Dendritic cell treated with granulocyte-macrophage colony-stimulating factor and Interleukin-4, amounts not matched to agents 40 ng/mL and 50 ng/mL, for 4 days (primary cell): ENCODE data around the gene HOPX.

Experiments used
- H3K27ac Mint-ChIP-seq: one replicate; pipeline ENCODE4 v1.8.0; 2022; ENCODE audit warnings: mild to moderate bottlenecking, mixed read lengths
- H3K27me3 Mint-ChIP-seq: one replicate; pipeline ENCODE4 v1.8.0; 2022; ENCODE audit warnings: mild to moderate bottlenecking, mixed read lengths
- H3K36me3 Mint-ChIP-seq: one replicate; pipeline ENCODE4 v1.8.0; 2022; ENCODE audit warnings: low read depth, mixed read lengths
- H3K4me1 Mint-ChIP-seq: one replicate; pipeline ENCODE4 v1.8.0; 2022; ENCODE audit warnings: low read depth, mixed read lengths
- H3K4me3 Mint-ChIP-seq: one replicate; pipeline ENCODE4 v1.8.0; 2022; ENCODE audit warnings: mild to moderate bottlenecking, moderate library complexity, mixed read lengths
- H3K9me3 Mint-ChIP-seq: one replicate; pipeline ENCODE4 v1.8.0; 2022; ENCODE audit warnings: mixed read lengths
- intact Hi-C: fragments of 100-400 bp; cut with micrococcal nuclease; formaldehyde crosslinking; loops from one replicate; pipeline ENCODE4 v1.15.0; 2022

HOPX gene

GRCh38 chr4:56655627-56656345 lies 25.3 kb downstream of the HOPX start:
- peaks cover 29% of the 10 kb centered on the region for H3K4me1 Mint-ChIP-seq

GRCh38 chr4:56655209-56655626 lies 25.9 kb downstream of the HOPX start:
- Mint-ChIP-seq H3K9me3 (no peaks in the 10 kb centered on the region), H3K27ac (no peak overlapping the region), H3K4me1 (peaks cover 30% of the 10 kb centered on the region), H3K36me3 (no peaks in the 10 kb centered on the region), H3K4me3 (peak overlapping the region; percentile 82), H3K27me3 (peaks cover 50% of the 10 kb centered on the region)
- intact Hi-C loops = loop anchor here (10.0 kb wide), 2 partner anchors 110 to 150 kb away; no protein-coding TSS in a partner anchor

More at GRCh38 chr4:56655627-56656345, 25.3 kb downstream of the HOPX start:
- H3K9me3 Mint-ChIP-seq = no peaks in the 10 kb centered on the region
- intact Hi-C loops = loop anchor here (10.0 kb wide), 2 partner anchors 109 to 149 kb away; no protein-coding TSS in a partner anchor
- peak overlapping the region; percentile 82 for H3K4me3 Mint-ChIP-seq
- peaks cover 50% of the 10 kb centered on the region for H3K27me3 Mint-ChIP-seq
- no peak overlapping the region for H3K27ac Mint-ChIP-seq
- H3K36me3 Mint-ChIP-seq = no peaks in the 10 kb centered on the region

- Mint-ChIP-seq H3K9me3 (no peaks in the 10 kb centered on the region), H3K4me3 (no peak overlapping the region), H3K4me1 (peaks cover 38% of the 10 kb centered on the region), H3K27me3 (peaks cover 49% of the 10 kb centered on the region), H3K36me3 (no peaks in the 10 kb centered on the region), H3K27ac (no peak overlapping the region)
- intact Hi-C loops = loop anchor here (10.0 kb wide), 2 partner anchors 111 to 151 kb away; no protein-coding TSS in a partner anchor
Measured at GRCh38 chr4:56654238-56654632, 26.9 kb downstream of the HOPX start.

- Mint-ChIP-seq H3K4me3 (no peak overlapping the region), H3K27ac (no peak overlapping the region)
Measured at GRCh38 chr4:56653461-56654237, 27.4 kb downstream of the HOPX start.

GRCh38 chr4:56652196-56652595 lies 28.9 kb downstream of the HOPX start:
- Mint-ChIP-seq H3K4me3 (no peak overlapping the region), H3K9me3 (no peaks in the 10 kb centered on the region), H3K27ac (no peak overlapping the region), H3K27me3 (peaks cover 29% of the 10 kb centered on the region), H3K36me3 (no peaks in the 10 kb centered on the region), H3K4me1 (peaks cover 49% of the 10 kb centered on the region)
- intact Hi-C loops = loop anchor here (10.0 kb wide), 2 partner anchors 113 to 153 kb away; no protein-coding TSS in a partner anchor

More at GRCh38 chr4:56653461-56654237, 27.4 kb downstream of the HOPX start:
- H3K9me3 Mint-ChIP-seq = no peaks in the 10 kb centered on the region
- no peaks in the 10 kb centered on the region for H3K36me3 Mint-ChIP-seq
- intact Hi-C loops = loop anchor here (10.0 kb wide), 2 partner anchors 111 to 151 kb away; no protein-coding TSS in a partner anchor
- peaks cover 44% of the 10 kb centered on the region for H3K4me1 Mint-ChIP-seq
- H3K27me3 Mint-ChIP-seq = peaks cover 44% of the 10 kb centered on the region

- H3K4me3 Mint-ChIP-seq = no peak overlapping the region
- peaks cover 43% of the 10 kb centered on the region for H3K4me1 Mint-ChIP-seq
- intact Hi-C loops = loop anchor here (10.0 kb wide), 2 partner anchors 114 to 154 kb away; no protein-coding TSS in a partner anchor
- peaks cover 18% of the 10 kb centered on the region for H3K27me3 Mint-ChIP-seq
- H3K27ac Mint-ChIP-seq = no peak overlapping the region
- H3K9me3 Mint-ChIP-seq = peaks cover 7% of the 10 kb centered on the region
- H3K36me3 Mint-ChIP-seq = no peaks in the 10 kb centered on the region
Measured at GRCh38 chr4:56651056-56651350, 30.1 kb downstream of the HOPX start.

GRCh38 chr4:56650262-56651055 lies 30.6 kb downstream of the HOPX start:
- Mint-ChIP-seq H3K36me3 (no peaks in the 10 kb centered on the region), H3K4me3 (no peak overlapping the region), H3K9me3 (peaks cover 9% of the 10 kb centered on the region), H3K27ac (no peak overlapping the region), H3K27me3 (peaks cover 14% of the 10 kb centered on the region), H3K4me1 (peaks cover 39% of the 10 kb centered on the region)
- intact Hi-C loops = loop anchor here (10.0 kb wide), 2 partner anchors 114 to 154 kb away; no protein-coding TSS in a partner anchor

- H3K4me1 Mint-ChIP-seq = peaks cover 31% of the 10 kb centered on the region
- intact Hi-C loops = loop anchor here (10.0 kb wide), 2 partner anchors 115 to 155 kb away; no protein-coding TSS in a partner anchor
- no peak overlapping the region for H3K4me3 Mint-ChIP-seq
- H3K27me3 Mint-ChIP-seq = peaks cover 6% of the 10 kb centered on the region
- no peaks in the 10 kb centered on the region for H3K36me3 Mint-ChIP-seq
- H3K27ac Mint-ChIP-seq = no peak overlapping the region
- H3K9me3 Mint-ChIP-seq = peaks cover 9% of the 10 kb centered on the region
Measured at GRCh38 chr4:56649445-56650261, 31.4 kb downstream of the HOPX start.

- Mint-ChIP-seq H3K27me3 (no peaks in the 10 kb centered on the region), H3K4me3 (no peak overlapping the region), H3K27ac (no peak overlapping the region), H3K36me3 (no peaks in the 10 kb centered on the region), H3K9me3 (peaks cover 9% of the 10 kb centered on the region), H3K4me1 (peaks cover 28% of the 10 kb centered on the region)
- intact Hi-C loops = no loop called here
Measured at GRCh38 chr4:56648824-56649151, 32.3 kb downstream of the HOPX start.

GRCh38 chr4:56648021-56648823 lies 32.9 kb downstream of the HOPX start:
- no peak overlapping the region for H3K27ac Mint-ChIP-seq
- intact Hi-C loops = no loop called here

GRCh38 chr4:56646341-56646740 lies 34.8 kb downstream of the HOPX start:
- Mint-ChIP-seq H3K36me3 (no peaks in the 10 kb centered on the region), H3K9me3 (peaks cover 9% of the 10 kb centered on the region), H3K4me1 (peaks cover 22% of the 10 kb centered on the region), H3K4me3 (no peak overlapping the region), H3K27ac (no peak overlapping the region), H3K27me3 (no peaks in the 10 kb centered on the region)
- intact Hi-C loops = no loop called here

More at GRCh38 chr4:56648021-56648823, 32.9 kb downstream of the HOPX start:
- Mint-ChIP-seq H3K27me3 (no peaks in the 10 kb centered on the region), H3K4me1 (peaks cover 23% of the 10 kb centered on the region), H3K9me3 (peaks cover 9% of the 10 kb centered on the region), H3K4me3 (no peak overlapping the region), H3K36me3 (no peaks in the 10 kb centered on the region)

- Mint-ChIP-seq H3K9me3 (peaks cover 9% of the 10 kb centered on the region), H3K27ac (no peak overlapping the region), H3K36me3 (no peaks in the 10 kb centered on the region), H3K4me3 (no peak overlapping the region), H3K4me1 (peaks cover 4% of the 10 kb centered on the region), H3K27me3 (no peaks in the 10 kb centered on the region)
- intact Hi-C loops = no loop called here
Measured at GRCh38 chr4:56643596-56643995, 37.5 kb downstream of the HOPX start.
